HG03378 (cell line): ENCODE data around the gene NPRL2.

Experiments used
- ATAC-seq: cut with Tn5 transposase; IDR thresholded peaks from one replicate; pipeline ENCODE4 v1.9.1; 2021; ENCODE audit warnings: mild to moderate bottlenecking, moderate library complexity; ENCODE audit not compliant: unreplicated experiment

The NPRL2 gene

GRCh38 chr3:50350527-50351322 lies at the start of gene NPRL2, which contains the start of gene CYB561D2:
Gene NPRL2, minus strand, starts transcription at chr3:50350775. Its CDS starts 123 bp downstream, at chr3:50350652.
Gene CYB561D2, plus strand, starts transcription at chr3:50350862. Its CDS starts 572 bp downstream, at chr3:50351434.
- ATAC-seq: peak; percentile 69

DNA sequence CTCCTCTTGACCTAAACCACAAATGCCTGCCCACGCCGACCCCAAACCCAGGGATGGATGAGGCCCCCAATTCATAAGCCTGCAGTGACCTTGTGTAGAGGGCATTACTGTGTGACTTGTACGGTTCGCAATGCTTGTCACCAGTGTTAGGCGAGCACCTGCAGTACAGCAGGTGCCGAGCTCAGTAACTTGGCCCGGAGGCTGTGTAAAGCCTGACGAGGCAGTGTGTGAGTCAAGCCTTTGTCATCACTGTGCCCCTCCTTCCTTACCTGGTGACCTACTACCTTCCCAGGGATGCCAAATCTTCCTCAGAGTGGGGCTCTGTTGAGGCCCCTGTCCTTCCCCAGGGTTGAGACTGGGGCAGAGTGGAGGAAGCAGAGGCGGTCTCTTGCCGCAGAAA lies 45.9 kb upstream of the NPRL2 start:
- no peak for ATAC-seq

DNA sequence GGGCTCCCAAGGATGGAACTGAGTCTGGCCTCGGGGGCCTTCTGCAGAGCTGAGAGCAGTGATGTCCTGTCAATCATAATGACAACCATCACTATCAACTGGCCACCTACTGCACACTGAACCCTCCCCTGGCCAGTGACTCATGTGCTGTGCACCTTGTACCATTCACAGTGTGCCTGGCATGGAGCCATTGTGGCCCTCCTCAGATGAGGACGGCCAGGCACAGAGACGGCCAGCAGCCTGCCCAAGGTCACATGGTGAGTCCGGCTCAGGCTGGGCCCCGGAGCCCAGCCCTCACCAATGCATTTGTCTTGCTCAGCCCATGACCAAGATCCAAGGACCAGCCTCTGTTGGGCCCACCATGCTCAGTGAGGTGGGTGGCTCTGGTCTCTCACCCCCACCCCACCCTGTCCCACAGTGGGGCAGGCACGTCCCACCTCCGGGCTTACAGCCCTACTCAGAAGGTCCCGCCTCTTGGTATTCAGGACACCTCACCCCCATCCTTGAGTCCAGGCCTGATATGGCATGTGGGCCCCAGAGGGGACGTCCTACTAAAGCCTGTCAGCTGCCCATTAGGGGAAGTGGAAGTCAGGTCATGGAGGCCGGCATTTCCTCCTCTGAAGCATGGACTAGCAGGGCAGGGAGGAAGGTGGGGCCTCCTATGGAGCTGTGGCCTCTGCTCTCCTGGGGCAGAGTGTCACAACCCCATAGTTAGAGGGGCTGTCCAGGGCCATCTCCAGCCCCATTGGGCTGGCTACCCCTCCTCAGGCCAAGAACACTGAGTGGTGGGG lies 44.7 kb upstream of the NPRL2 start:
- ATAC-seq: no peak

GRCh38 chr3:50393061-50393460 lies 42.5 kb upstream of the NPRL2 start:
- no peak for ATAC-seq

DNA sequence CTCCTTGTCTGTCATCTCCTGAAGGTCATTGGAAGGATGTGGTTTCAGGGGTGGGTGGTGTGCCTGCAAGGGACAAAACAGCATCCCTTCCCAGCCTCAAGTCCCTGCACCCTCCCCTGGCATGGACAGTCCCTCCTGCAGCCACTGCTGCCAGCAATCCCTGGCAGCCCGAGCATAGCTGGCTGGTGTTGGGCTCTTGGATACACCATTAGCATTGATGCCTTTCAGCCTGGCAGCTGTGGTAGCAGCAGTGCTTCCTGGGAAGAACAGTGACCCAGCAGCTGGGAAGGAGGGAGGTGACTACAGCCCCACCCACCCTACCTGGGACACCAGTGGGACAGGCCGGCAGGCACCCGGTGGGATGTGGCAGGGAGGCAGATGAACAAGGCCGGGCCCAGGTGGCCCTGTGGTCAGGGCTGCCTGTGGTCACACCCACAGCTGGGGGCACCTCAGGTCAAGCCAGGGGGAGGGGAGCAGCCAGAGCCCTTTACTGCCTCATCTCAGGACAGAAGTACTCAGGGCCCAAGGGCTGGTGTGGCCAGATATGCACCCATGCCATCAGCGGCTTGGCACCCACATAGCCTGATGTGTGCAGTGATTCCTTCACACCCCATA lies 41.6 kb upstream of the NPRL2 start:
- no peak for ATAC-seq

DNA sequence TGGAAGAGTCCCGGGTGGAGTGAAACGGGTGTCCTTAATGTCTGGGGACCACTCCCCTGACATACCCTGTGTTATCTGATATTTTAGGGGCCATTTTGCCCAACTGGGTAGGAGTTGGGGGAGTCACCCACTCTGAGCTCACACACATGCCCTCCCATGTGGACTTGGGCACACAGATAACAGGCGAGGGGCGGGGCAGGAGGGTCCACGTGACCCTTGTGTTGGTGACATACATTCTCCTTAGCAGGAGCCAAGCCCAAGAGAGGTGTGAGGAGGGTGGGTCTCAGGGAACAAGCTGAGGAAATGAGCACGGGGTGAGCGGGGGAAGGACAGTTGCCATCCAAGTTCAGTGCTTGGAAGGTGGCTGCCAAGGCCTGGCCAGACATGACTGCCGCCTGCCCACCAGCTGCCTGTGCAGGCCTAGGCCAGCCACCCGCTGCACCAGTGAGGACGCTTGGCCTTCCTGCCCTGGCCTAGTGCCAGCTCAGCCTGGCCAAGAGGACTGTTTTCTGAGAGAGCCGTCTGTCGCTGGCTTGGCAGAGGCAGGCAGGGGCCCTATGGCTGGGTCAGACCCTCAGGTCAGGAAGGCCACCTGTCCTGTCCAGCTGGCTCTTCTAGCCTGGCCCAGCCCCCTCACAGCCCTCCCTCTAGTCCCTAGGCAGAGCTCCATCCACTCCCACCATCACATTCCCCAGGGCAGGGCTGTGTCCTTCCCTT lies 40.1 kb upstream of the NPRL2 start:
- no peak for ATAC-seq

- no peak for ATAC-seq
Observed at GRCh38 chr3:50389414-50389767, 38.8 kb upstream of the NPRL2 start.

GRCh38 chr3:50388720-50389413 lies 38.3 kb upstream of the NPRL2 start:
- ATAC-seq: no peak

DNA sequence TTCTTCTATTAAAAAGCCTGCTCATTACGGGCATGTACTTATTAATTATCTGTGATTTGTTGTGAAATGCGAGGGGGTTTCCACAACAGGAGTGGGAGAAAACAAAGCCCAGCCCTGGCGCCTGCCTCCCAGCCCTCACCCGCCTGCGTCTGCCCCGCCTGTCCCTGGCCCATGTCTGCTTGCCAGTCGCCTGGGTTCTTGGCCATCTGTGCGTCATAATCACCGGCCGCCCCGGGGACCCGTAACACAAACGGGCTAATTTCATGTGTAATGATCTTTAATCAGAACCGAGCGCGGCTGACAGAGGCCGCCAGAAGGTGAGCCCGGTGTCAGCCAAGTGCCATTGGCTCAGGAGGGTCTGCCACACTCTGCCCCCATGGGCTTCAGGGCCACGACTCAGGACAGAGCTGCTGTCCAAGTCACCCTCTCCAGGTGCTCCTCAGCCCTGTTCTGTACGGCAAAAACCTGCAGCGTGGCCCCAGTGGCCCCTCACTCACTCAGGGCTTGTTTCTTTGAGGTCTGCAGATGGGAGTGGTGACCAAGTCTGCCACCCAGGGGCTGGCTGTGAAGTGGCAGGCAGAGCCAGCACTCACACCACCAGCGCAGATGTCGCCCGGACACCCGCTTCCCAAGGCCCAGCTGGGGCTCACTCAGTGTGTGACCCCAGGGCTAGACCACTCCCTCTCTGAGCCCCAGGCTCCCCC lies 37.6 kb upstream of the NPRL2 start:
- ATAC-seq: no peak

DNA sequence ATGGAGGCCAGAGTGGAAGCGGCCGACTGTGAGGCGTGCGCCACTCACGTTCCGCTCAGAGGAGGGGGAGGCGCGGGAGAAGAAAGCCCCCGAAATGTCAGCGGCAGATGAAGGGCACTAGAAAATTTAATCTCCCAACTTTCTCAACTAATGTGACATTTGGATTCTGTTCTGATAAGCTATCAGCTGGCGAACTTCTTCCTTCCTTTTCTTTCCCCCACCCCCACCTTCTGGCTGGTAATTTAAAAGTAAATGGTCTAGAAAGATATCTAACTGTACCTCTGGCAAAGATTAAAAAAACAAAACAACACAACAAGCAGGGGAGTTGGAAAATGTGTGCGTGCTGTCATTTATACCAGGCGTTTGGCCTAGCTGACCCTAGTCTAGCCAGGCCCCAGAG lies 35.2 kb upstream of the NPRL2 start:
- ATAC-seq: no peak

DNA sequence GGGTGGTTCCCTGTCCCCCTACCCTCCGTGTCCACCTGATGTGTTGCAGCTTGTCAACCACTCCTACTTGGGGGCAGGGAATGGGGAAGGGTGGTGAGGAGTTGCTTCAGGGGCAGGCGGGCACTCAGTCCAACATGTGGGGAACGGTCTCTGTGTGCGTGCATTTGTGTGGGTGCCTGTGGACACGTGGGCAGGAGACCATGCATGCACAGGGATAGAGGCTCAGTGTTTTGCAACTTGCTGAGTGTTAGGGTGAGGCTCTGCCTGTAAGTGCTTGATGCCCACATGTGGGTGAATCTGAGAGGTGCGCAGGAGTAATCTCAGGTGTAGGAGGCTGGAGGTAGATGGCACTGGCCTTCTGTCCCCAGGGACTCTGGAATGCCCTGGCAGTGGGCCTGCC lies 33.2 kb upstream of the NPRL2 start:
- ATAC-seq: no peak

GRCh38 chr3:50382722-50383121 lies 32.1 kb upstream of the NPRL2 start:
- ATAC-seq: no peak

GRCh38 chr3:50381383-50381782 lies 30.8 kb upstream of the NPRL2 start:
- no peak for ATAC-seq

GRCh38 chr3:50380405-50381085 lies 30.0 kb upstream of the NPRL2 start:
- ATAC-seq: no peak

- ATAC-seq: no peak
Observed at GRCh38 chr3:50378757-50379156, 28.2 kb upstream of the NPRL2 start.

DNA sequence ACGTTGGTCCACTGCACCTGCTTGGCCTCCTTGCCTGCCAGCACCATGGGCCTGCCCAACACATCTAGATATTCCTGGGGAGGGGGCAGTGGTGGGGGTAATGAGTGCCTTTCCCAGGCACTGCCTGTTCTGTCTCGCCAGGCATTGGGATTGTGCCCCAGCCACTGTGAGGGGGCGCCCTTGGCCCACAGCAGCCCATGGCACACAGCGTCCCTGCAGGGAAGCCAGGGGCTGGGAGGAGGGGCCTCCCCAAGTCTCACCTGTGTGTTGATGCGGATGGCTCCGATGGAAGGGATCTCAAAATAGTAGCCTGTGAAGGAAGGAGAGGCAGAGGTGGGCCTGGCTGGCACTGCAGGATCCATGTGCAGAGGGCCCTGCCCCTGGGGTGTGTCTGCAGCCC lies 27.4 kb upstream of the NPRL2 start:
- ATAC-seq: no peak

DNA sequence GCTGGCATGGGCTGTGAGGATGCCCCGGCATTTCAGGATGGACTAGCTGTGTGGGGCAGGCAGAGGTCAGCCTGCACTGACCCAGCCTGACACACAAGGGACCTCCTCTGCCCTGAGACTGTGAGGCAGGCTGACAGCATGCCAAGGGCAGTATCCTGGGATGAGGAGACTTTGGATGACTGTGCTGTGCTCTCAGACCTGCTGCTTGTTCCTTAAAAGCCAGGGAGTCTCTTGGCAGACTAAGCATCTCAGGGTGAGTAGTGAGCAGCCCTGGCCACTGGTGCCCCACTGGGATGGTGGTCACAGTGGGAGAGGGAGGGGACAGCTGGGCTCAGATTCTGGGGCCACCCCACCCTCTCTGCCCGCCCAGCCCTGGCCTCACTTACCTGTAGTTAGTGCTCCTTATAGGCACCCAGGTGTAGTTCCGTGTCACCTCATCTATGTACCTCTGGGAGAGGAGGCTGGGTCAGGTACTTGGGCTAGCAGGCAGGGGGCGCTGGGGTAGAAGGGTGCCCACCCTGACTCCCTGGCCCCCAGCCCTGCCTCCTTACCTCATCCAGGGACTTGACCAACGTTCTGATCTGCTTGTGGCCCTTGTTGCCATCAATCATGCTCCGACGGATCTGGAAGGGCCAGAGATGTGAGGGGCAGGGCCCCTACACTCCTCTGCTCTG lies 24.8 kb upstream of the NPRL2 start:
- no peak for ATAC-seq

DNA sequence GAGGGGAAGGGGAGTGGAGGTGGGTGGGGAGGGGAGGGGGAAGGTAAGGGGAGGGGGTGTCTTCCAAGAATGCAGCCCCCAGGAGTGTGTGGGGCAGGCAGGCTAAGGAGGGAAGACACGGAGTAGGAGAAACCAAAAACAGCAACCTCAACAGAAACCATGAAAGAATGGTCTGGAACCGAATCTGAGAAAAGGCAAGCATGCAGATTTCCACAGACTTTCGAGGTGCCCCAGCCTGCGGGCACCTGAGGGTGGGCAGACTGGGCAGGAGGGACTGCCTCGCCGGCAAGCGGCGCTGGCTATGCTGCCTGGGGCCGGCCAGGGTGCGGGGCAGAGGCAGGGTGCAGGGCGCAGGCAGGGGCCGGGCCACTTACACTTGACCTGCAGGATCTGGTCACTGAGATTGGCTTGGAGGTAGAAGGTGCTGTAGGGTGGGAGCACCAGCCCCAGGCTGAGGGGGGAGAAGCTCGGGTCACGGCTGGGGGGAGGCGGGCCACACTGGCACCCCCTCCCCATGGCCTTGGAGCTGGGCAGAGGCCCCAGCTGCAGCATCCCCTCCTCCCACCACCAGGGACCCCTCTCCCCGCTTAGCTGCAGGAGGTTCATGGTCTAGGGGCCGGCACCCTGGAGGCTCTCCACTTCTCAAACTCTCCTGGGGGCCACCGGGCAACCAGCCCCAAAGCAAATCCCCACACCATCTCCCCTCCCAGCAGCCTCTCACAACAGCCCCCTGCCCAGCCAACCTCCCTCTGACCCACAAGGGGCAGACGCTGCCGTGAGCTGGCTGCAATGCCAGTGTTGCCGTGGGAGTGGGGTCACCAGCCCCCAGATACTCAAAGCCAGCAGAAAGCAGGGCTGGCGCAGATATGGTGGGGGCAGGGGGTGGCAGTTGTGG lies 24.0 kb upstream of the NPRL2 start:
- no peak for ATAC-seq
